GM13976 (cell line): ENCODE measurements around the gene ABCA7.

ENCODE experiments used
- DNase-seq: peaks from one replicate; pipeline ENCODE4 v3.0.0; 2012; ENCODE audit warnings: low spot score
- CTCF ChIP-seq: IDR thresholded peaks from 2 replicates; pipeline ENCODE4 v1.5.1; 2012; ENCODE audit warnings: borderline replicate concordance, mild to moderate bottlenecking; ENCODE audit not compliant: insufficient read depth; ENCODE audit errors: extremely low read depth, missing control alignments, control extremely low read depth
- in situ Hi-C: fragments of 300-500 bp; cut with MboI; formaldehyde crosslinking; loops from one replicate; pipeline ENCODE4 v1.12.0; 2022; ENCODE audit warnings: low sequenced_read_pairs, mixed read lengths, inconsistent platforms; ENCODE audit not compliant: unreplicated experiment

The ABCA7 gene

GRCh38 chr19:1054102-1055027, 14.5 kb downstream of the ABCA7 start:
- in situ Hi-C loops, result no loop called here
- no peak for DNase-seq
- TF ChIP-seq CTCF, result no peak

DNA sequence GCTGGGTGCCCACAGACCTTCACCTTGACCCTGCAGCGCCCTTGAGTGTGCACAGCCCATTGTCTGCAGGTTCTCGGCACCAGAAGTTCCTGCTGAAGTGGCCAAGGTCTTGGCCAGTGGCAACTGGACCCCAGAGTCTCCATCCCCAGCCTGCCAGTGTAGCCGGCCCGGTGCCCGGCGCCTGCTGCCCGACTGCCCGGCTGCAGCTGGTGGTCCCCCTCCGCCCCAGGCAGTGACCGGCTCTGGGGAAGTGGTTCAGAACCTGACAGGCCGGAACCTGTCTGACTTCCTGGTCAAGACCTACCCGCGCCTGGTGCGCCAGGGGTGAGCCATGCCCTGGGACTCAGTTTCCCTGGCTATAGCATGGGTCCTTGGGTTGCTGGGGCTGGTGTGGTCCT, 15.1 kb downstream of the ABCA7 start:
- no peak for DNase-seq

DNA sequence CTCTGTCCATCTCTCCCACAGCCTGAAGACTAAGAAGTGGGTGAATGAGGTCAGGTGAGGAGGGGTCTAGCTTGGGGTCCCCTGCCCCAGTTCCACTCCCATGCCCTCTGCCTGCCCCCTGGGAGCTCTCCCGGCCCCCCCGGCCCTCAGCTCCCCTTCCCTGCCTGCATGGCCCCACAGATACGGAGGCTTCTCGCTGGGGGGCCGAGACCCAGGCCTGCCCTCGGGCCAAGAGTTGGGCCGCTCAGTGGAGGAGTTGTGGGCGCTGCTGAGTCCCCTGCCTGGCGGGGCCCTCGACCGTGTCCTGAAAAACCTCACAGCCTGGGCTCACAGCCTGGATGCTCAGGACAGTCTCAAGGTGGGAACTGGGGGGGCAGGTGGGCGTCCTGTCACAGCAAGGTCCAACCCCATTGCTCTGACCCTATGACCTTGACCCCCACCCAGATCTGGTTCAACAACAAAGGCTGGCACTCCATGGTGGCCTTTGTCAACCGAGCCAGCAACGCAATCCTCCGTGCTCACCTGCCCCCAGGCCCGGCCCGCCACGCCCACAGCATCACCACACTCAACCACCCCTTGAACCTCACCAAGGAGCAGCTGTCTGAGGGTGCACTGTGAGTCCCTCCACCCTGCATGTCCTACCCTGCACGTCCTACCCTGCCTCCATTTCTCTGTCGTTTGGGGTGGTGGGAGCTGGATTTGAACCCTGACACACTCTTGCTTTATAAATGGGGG, 16.1 kb downstream of the ABCA7 start:
- in situ Hi-C loops, result no loop called here
- no peak for DNase-seq
- TF ChIP-seq CTCF, result no peak

More for the DNA sequence above, 15.1 kb downstream of the ABCA7 start:
- no peak for TF ChIP-seq CTCF
- in situ Hi-C loops, result no loop called here

DNA sequence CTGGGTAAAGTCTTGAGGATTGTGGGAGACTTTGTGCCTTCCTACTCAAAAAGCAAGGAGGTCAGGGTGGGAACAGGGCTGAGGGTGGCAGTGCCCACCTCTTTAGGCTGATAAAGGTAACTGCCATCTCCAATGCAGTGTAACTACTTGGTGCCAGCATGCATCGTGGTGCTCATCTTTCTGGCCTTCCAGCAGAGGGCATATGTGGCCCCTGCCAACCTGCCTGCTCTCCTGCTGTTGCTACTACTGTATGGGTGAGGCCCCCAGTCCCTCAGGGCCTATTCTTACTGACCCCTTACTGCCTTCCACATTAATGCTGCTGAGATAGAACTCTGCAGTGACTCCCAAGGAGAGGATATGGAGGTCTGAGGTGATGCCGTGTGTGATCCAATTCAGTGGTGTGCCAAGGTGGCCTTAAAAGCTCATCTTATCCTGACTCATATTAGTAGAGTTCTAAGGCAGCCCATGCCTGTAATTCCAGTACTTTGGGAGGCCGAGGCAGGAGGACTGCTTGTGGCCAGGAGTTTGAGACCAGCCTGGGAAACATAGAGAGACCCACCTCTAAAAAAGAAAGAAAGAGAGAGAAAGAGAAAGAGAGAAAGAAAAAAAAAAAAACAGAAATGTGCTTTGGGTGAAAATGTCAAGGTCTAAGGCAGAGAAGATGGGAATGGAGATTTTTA, 17.4 kb downstream of the ABCA7 start:
- DNase-seq, result no peak
- TF ChIP-seq CTCF, result peak; percentile 41
- in situ Hi-C loops, result no loop called here

DNA sequence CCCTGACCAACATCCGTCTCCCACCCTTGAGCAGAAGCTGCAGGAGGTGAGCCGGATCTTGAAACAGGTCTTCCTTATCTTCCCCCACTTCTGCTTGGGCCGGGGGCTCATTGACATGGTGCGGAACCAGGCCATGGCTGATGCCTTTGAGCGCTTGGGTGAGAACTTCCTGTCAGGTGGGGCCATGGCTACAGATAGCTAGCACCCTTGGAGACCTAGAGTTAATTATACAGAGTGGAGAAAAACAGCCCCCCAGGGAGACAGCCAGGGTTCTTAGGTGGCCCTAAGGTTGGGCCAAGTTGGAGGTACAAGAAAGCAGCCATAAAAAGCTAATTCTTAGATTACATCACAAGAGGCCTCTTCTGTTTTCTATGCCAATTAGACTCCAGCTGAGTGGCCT, 18.2 kb downstream of the ABCA7 start:
- DNase-seq, result no peak
- no peak for TF ChIP-seq CTCF
- in situ Hi-C loops, result no loop called here

GRCh38 chr19:1060689-1061088, 20.8 kb downstream of the ABCA7 start:
- no peak for DNase-seq
- no peak for TF ChIP-seq CTCF
- in situ Hi-C loops, result no loop called here
